Activated CD4-positive, alpha-beta memory T cell treated with anti-CD3 and anti-CD28 coated beads for 36 hours (primary cell): ENCODE data around the gene CCDC30. TPM values are rescaled to one million over a fixed set of nuclear protein-coding genes. Genes with fewer than 3 reads are reported as not detected.

Source experiments
- CTCF ChIA-PET: fragments of 350-600 bp; sonication (Branson Sonifier 250); formaldehyde crosslinking; loops from one replicate; lab custom pipeline; 2021; ENCODE audit warnings: antibody characterized with exemption, inconsistent platforms; lab: Charles Lee
- POLR2A ChIA-PET: fragments of 350-600 bp; sonication (Branson Sonifier 250); formaldehyde crosslinking; loops from one replicate; lab custom pipeline; 2021; ENCODE audit warnings: antibody characterized with exemption; lab: Charles Lee
- DNase-seq: peaks from one replicate; pipeline ENCODE4 v3.0.0-alpha.2; 2020
- H3K27ac Mint-ChIP-seq: one replicate; pipeline ENCODE4 v1.8.0; 2021; ENCODE audit warnings: mixed read lengths
- H3K27me3 Mint-ChIP-seq: one replicate; pipeline ENCODE4 v1.8.0; 2021; ENCODE audit warnings: mixed read lengths
- H3K36me3 Mint-ChIP-seq: one replicate; pipeline ENCODE4 v1.8.0; 2021; ENCODE audit warnings: mixed read lengths
- H3K4me1 Mint-ChIP-seq: one replicate; pipeline ENCODE4 v1.8.0; 2021; ENCODE audit warnings: low read depth, mixed read lengths
- H3K4me3 Mint-ChIP-seq: one replicate; pipeline ENCODE4 v1.8.0; 2021; ENCODE audit warnings: mild to moderate bottlenecking, mixed read lengths
- H3K9me3 Mint-ChIP-seq: one replicate; pipeline ENCODE4 v1.8.0; 2021; ENCODE audit warnings: mixed read lengths
- intact Hi-C: fragments of 100-400 bp; cut with micrococcal nuclease; formaldehyde crosslinking; loops from one replicate; pipeline ENCODE4 v1.15.1; 2023
- total RNA-seq, 2 experiments: library from RNA; stranded (reverse); gene quantifications; one replicate each; pipeline ENCODE4 v1.2.3, GENCODE V29; 2021

Gene CCDC30
- 1 to 10 TPM; 1.5 to 2.3 TPM for total RNA-seq

DNA sequence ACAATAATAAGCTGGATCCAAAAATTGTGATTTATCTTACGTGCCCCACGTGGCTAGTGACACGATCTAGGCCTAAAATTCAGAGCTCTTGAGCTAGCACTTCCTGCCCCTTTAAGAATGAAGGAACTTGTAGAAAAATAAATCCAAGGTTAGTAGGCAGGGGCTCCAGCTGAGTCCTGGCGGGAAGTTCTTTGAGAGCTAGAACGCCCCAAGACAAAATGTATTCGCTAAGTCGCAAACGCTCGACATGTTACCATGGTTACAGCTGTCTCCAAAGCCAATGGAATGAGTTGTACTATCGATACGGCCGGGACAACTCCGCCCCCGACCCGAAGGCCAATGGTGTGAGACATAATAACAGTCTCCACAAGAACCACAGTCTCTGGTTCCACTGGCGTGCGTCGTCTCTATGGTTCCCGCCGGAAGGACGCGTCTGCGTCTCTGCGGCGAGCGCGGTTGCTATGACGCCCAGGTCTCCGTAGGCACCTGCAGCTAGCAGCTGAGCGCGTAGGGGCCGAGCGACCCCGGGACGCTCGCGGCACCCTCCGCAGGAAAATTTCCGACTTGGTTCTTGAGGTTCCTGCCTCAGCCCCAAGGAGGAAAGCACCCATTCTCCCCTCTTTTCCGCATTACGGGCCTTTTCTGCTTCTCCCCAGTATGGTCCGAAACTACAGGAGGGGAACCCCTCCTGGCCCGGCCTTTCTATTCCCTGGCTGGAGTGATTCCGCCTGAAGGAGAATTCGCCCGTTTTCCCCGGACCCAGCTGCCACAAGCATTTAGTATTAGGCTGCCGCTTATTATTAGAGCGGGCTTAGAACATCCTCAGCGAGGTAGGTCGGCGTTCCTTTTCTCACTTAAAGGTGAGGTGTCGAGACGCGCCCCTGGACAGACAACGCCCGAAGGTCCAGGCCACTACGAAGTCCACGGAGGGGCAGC, at the start of gene CCDC30:
Gene CCDC30 (plus strand): TSS at position 459 of the 936 bp plus-strand sequence. CDS start 17,266 bp downstream, outside the sequence.
- intact Hi-C loops = loop anchor here (2.0 kb wide), 1 partner anchor 196 kb away; the partner anchor contains the start of gene PPIH
- no peaks in the 10 kb centered on the region for H3K27me3 Mint-ChIP-seq

DNA sequence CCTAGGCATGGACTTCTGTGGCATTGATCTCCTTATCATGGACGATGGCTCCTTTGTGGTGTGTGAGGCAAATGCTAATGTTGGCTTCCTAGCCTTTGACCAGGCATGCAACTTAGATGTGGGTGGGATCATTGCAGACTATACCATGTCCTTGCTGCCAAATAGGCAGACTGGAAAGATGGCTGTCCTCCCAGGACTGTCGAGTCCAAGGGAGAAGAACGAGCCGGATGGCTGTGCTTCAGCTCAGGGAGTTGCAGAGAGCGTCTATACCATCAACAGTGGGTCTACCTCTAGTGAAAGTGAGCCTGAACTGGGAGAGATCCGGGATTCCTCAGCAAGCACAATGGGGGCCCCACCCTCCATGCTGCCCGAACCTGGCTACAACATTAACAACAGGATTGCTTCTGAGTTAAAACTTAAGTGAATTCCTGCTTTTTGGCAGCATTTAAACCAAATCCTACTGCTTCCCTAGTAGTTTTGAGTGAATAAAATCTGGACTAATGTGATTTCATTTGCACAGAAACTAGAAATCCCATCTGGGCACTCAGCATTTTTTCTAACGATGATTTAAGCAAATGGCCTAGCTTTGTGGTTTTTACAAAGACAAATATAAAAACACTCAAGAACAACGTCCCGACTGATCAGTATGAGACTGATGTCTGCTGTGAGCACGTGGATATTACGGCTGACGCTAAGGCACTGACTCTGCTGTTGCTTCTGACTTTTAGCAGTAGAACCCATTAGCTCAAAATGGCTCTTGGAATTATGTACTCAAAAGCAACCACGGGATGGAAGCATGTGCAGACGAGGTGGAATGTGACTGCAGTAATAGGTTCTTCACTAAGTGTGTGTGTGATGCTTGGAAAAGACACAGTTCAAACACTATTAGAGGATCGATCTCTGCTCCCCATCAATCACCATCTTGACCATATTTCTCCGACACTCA, 48.3 kb upstream of the CCDC30 start:
- Mint-ChIP-seq H3K4me1 (no peaks in the 10 kb centered on the region), H3K27me3 (peaks cover 5% of the 10 kb centered on the region), H3K4me3 (no peak overlapping the region), H3K36me3 (no peaks in the 10 kb centered on the region), H3K9me3 (no peaks in the 10 kb centered on the region), H3K27ac (no peak overlapping the region)
- intact Hi-C loops = no loop called here
- DNase-seq = no peak
- ChIA-PET POLR2A (no interaction called here), CTCF (no interaction called here)

More for the DNA sequence above, at the start of gene CCDC30:
- CTCF ChIA-PET = interaction anchor here (0.8 to 1.5 kb wide), 2 partner anchors 290 to 598 kb away, joined by 3 to 6 read pairs; no protein-coding TSS in a partner anchor
- H3K4me3 Mint-ChIP-seq = peak within 1 kb of the TSS; percentile 79
- H3K9me3 Mint-ChIP-seq = no peaks in the 10 kb centered on the region
- peak; percentile 98 for DNase-seq
- POLR2A ChIA-PET = interaction anchor here (0.8 to 1.2 kb wide), 4 partner anchors 11 to 350 kb away, joined by 3 to 4 read pairs (median 3); partner anchors contain the start of genes C1orf50, P3H1 and PPIH
- H3K4me1 Mint-ChIP-seq = peaks cover 31% of the 10 kb centered on the region
- peak within 1 kb of the TSS; percentile 73 for H3K27ac Mint-ChIP-seq
- peaks cover 13% of the 10 kb centered on the region for H3K36me3 Mint-ChIP-seq

DNA sequence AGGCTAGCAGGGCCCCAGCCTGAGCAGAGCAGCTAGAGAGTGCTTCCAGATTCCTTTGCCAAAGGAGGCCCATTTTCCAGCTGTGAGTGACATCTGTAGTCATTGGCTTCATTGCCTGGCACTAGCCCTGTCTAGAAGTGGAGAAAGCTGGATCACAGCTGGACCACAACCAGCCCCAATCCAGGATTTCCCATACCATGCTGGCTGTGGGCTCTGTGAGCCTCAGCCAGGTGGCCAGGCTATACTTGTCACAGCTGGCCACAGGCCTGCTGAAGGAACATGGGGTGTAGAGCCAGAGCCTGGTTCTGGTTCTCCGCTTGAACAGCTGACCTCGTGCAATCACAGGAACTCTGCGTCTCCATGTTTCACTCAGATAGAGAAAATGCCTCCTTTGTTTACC, 45.9 kb upstream of the CCDC30 start:
- H3K4me3 Mint-ChIP-seq = no peak overlapping the region
- DNase-seq = no peak
- peaks cover 5% of the 10 kb centered on the region for H3K27me3 Mint-ChIP-seq
- H3K36me3 Mint-ChIP-seq = no peaks in the 10 kb centered on the region
- no peak overlapping the region for H3K27ac Mint-ChIP-seq
- CTCF ChIA-PET = no interaction called here
- H3K9me3 Mint-ChIP-seq = no peaks in the 10 kb centered on the region
- no peaks in the 10 kb centered on the region for H3K4me1 Mint-ChIP-seq
- POLR2A ChIA-PET = interaction anchor here (0.6 kb wide), 1 partner anchor 47 kb away, joined by 3 read pairs; no protein-coding TSS in a partner anchor
- intact Hi-C loops = no loop called here

DNA sequence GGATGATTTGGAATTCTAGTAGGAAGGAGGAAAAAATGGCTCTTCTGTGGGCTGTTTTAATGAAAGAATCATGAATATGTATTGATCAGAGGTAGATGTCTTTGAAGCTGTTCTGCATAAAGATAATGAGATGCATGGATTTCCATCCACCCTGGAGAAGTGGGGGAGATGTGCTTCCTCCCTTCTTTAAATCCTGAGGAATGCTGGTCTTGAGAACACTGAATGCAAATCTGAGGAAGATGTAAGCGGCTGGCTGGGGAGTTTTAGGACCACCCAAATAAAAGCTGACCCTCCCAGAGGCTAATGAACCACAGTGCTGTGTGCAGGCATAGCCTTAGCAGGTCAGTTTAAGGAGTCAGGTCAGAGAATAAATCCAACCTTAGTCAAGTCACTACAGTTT, 44.6 kb upstream of the CCDC30 start:
- ChIA-PET POLR2A (no interaction called here), CTCF (no interaction called here)
- intact Hi-C loops = no loop called here
- Mint-ChIP-seq H3K27me3 (peaks cover 5% of the 10 kb centered on the region), H3K27ac (no peak overlapping the region), H3K36me3 (no peaks in the 10 kb centered on the region), H3K4me1 (no peaks in the 10 kb centered on the region), H3K9me3 (no peaks in the 10 kb centered on the region), H3K4me3 (no peak overlapping the region)
- no peak for DNase-seq

DNA sequence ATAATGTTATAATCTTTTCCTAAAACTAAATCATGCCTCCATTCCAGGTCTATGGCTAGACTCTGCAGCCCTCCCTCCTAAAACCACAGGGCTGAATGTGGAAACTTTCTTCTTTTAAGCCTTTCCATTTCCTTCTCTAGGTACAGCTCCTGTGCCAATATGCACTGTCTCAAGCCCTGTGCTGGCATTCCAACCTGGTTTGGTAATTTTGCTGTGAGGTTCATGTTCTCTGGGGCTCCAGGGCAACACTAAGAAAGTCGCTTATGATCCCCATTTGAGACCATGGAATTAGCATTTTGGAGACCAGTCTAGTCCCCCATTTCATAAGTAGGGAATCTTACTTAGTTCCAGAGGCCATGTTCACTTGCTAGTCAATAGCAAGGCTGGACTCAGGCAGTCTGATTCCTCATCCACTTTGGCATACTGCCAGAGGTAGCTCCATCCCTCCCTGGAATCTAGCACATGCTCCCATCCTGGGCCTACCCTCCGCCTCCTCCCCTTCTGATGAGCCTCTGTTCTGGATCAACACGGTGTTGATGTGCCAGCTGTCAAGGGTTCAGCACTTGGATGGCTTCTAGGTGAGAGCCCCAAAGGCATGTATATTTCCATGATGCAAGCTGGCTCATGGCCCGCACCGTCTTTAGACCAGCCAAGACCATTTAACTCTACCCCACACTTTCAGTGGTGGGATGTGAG, 43.8 kb upstream of the CCDC30 start:
- Mint-ChIP-seq H3K27ac (no peak overlapping the region), H3K4me1 (no peaks in the 10 kb centered on the region), H3K9me3 (no peaks in the 10 kb centered on the region), H3K36me3 (no peaks in the 10 kb centered on the region), H3K27me3 (peaks cover 5% of the 10 kb centered on the region), H3K4me3 (no peak overlapping the region)
- no peak for DNase-seq
- CTCF ChIA-PET = no interaction called here
- intact Hi-C loops = no loop called here
- POLR2A ChIA-PET = no interaction called here

DNA sequence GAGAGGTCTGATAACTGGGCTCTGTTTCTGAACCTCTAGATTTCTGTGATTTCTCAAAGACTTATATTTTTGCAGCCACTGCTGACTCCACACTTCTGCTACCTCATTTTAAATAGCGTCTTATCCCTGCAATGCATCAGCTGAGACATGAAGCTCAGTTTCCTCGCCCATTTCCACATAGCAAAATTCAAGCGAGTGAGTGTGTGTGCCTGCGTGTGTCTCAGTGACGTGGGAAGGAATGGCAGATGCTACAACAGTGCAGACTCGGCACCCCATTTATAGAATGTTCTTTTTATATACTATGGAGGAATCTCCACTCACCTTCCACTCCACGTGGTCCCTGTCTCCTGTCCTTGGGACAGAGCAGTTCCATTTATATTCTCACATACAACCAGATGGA, 43.0 kb upstream of the CCDC30 start:
- no peaks in the 10 kb centered on the region for H3K9me3 Mint-ChIP-seq
- intact Hi-C loops = no loop called here
- peaks cover 3% of the 10 kb centered on the region for H3K27me3 Mint-ChIP-seq
- POLR2A ChIA-PET = interaction anchor here (1.5 kb wide), 1 partner anchor 262 kb away, joined by 4 read pairs; the partner anchor contains the start of gene YBX1
- DNase-seq = no peak
- no peak overlapping the region for H3K4me3 Mint-ChIP-seq
- CTCF ChIA-PET = no interaction called here
- no peaks in the 10 kb centered on the region for H3K4me1 Mint-ChIP-seq
- no peaks in the 10 kb centered on the region for H3K36me3 Mint-ChIP-seq
- H3K27ac Mint-ChIP-seq = no peak overlapping the region

DNA sequence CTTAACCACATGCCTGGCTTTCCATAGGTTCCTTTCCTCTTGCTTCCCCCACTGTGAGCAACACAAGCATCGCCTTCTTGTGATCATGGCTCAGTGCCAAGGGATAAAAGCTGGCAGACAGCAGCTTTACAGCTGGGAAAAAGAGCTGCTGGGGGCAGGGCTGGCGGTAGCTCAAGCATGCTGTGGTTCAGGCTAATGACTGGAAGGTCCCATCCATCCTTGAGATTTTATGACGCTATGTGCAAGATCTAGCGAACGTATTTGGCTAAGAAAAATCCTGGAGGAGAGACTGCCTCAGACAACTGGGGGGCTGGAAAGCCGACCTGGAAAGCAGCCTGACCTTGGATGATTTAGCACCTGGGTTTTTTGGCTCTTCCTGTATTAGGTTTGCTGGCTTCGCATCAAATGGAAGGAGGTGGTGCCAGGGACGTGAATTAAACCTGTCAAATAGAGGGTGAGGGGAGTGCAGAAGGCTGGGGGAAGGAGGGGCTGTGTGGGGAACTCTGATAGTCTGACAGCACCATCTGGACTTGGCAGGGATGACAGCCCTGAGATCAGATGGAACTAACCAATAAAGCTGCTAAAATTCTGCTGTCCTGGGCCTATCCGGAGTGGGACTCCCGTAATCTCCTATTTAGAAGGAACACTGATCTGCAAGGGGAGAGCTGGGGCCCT, 42.0 kb upstream of the CCDC30 start:
- Mint-ChIP-seq H3K4me1 (no peaks in the 10 kb centered on the region), H3K9me3 (no peaks in the 10 kb centered on the region), H3K27me3 (peaks cover 3% of the 10 kb centered on the region), H3K36me3 (no peaks in the 10 kb centered on the region), H3K27ac (no peak overlapping the region), H3K4me3 (no peak overlapping the region)
- intact Hi-C loops = no loop called here
- no peak for DNase-seq
- POLR2A ChIA-PET = interaction anchor here (1.5 kb wide), 1 partner anchor 261 kb away, joined by 4 read pairs; the partner anchor contains the start of gene YBX1
- CTCF ChIA-PET = no interaction called here

DNA sequence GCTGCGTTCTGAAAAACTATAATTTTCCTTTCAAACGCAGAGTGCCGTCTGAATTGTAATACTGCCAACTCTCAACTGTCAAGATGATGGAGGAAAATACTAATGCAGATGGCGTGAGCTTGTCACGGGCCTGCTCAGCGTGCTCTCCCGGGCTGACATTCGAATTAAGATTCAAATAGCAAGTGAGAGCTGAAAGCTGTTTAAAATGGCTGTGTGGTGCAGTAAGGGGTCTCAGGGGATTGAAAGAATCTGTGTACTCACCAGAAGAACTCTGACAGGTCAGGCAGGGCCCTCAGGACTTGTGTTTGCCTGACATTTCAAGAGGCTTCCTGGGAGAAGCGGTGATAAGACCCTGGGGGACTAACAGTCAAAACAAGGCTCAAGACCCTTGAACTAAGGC, 40.3 kb upstream of the CCDC30 start:
- intact Hi-C loops = no loop called here
- Mint-ChIP-seq H3K36me3 (no peaks in the 10 kb centered on the region), H3K9me3 (no peaks in the 10 kb centered on the region), H3K27ac (no peak overlapping the region), H3K4me3 (no peak overlapping the region), H3K4me1 (no peaks in the 10 kb centered on the region), H3K27me3 (peaks cover 3% of the 10 kb centered on the region)
- CTCF ChIA-PET = interaction anchor here (1.2 kb wide), 1 partner anchor 78 kb away, joined by 3 read pairs; no protein-coding TSS in a partner anchor
- POLR2A ChIA-PET = no interaction called here
- DNase-seq = no peak

DNA sequence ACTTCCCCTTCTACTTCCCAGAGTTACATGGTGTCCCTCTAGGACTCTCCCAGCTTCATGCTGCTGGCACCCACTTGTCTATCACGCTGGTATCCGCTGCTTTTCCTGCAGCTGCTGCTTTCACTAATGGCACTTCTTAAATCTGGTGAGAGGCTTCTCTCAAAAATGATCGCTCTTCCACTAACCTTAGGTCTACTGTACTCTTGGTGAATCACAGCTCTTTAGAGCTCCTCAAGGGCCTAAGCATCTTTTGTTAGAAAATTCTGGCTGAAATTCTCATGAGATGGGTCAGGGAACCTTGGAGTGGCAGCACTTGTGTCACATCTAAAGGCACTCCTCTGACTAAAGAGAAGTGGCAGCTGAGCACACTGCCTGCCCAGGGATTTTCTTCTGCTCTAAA, 39.4 kb upstream of the CCDC30 start:
- intact Hi-C loops = no loop called here
- Mint-ChIP-seq H3K4me3 (no peak overlapping the region), H3K9me3 (no peaks in the 10 kb centered on the region), H3K4me1 (no peaks in the 10 kb centered on the region), H3K27ac (no peak overlapping the region), H3K27me3 (peaks cover 3% of the 10 kb centered on the region), H3K36me3 (no peaks in the 10 kb centered on the region)
- no peak for DNase-seq
- CTCF ChIA-PET = no interaction called here
- POLR2A ChIA-PET = no interaction called here

DNA sequence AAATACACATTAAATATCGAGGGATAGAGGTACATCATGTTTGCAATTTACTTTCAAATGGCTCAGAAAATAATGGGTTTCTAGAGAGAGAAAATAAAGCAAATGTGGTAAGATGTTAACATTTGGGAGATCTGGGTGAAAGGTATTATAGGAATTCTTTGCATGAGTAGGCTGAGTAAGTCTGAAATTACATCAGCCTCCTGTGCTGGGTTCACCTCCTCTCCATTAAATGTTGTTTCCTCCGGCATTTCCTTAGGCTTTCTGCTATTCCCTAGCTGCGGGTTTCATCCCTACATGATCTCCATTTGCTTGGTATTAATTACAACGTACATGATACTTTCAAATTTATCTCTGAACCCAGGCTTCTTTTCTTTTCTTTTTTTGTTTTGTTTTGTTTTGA, 38.9 kb upstream of the CCDC30 start:
- POLR2A ChIA-PET = no interaction called here
- no peak overlapping the region for H3K27ac Mint-ChIP-seq
- intact Hi-C loops = no loop called here
- no peak for DNase-seq
- H3K36me3 Mint-ChIP-seq = no peaks in the 10 kb centered on the region
- H3K4me3 Mint-ChIP-seq = no peak overlapping the region
- CTCF ChIA-PET = no interaction called here
- peaks cover 3% of the 10 kb centered on the region for H3K27me3 Mint-ChIP-seq
- no peaks in the 10 kb centered on the region for H3K4me1 Mint-ChIP-seq
- H3K9me3 Mint-ChIP-seq = no peaks in the 10 kb centered on the region

DNA sequence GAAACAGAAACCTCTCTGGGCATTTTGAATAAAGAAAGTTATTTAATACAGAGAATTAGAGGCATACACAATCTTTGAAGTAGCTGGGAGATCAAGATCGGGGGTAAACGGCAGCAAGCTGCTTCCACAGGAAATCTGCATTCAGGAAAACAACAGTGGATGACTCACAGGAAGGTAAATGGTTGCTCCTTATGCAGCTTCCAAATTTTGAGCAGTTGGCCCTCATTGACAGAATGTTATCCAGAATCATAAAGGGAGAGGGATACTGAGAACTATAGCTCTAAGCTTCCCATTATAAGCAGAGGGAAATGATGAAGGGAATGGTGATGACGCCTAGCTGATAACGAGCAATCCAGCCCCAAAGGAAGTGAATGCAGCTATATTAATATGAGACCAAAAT, 35.8 kb upstream of the CCDC30 start:
- H3K4me1 Mint-ChIP-seq = no peaks in the 10 kb centered on the region
- DNase-seq = no peak
- ChIA-PET CTCF (no interaction called here), POLR2A (interaction anchor here (0.6 kb wide), 2 partner anchors 76 to 614 kb away, joined by 3 read pairs; no protein-coding TSS in a partner anchor)
- no peaks in the 10 kb centered on the region for H3K36me3 Mint-ChIP-seq
- no peak overlapping the region for H3K4me3 Mint-ChIP-seq
- peaks cover 3% of the 10 kb centered on the region for H3K27me3 Mint-ChIP-seq
- no peak overlapping the region for H3K27ac Mint-ChIP-seq
- no peaks in the 10 kb centered on the region for H3K9me3 Mint-ChIP-seq
- intact Hi-C loops = no loop called here
